Liver (tissue), 9 donors: ENCODE results near the gene USP33. TPM values are rescaled to one million over a fixed set of nuclear protein-coding genes. Genes with fewer than 3 reads are reported as not detected.

ENCODE experiments used
- DNase-seq: peaks from one replicate; pipeline ENCODE4 v3.0.0-alpha.2; 2017; ENCODE audit warnings: low spot score
- H3K27ac ChIP-seq, 2 donors: one replicate each; pipeline ENCODE4 v1.7.0; 2013; ENCODE audit warnings: inconsistent platforms in 2 of 2, low read length in 2 of 2, control low read depth in 1 of 2, low read depth in 1 of 2, mild to moderate bottlenecking in 1 of 2
- H3K27me3 ChIP-seq, 4 donors: one replicate each; pipeline versions ENCODE4 v1.6.1 to v1.7.0; 2013; ENCODE audit warnings: low read length in 3 of 4, inconsistent platforms in 1 of 4, mild to moderate bottlenecking in 1 of 4, moderate library complexity in 1 of 4; ENCODE audit not compliant: control insufficient read depth in 4 of 4, insufficient read depth in 4 of 4
- H3K36me3 ChIP-seq, 4 donors: one replicate each; pipeline versions ENCODE4 v1.6.1 to v1.7.0; 2013; ENCODE audit warnings: low read length in 3 of 4, mild to moderate bottlenecking in 3 of 4, low read depth in 1 of 4, moderate library complexity in 1 of 4; ENCODE audit not compliant: control insufficient read depth in 4 of 4, insufficient read depth in 3 of 4
- H3K4me1 ChIP-seq, 4 donors: one replicate each; pipeline versions ENCODE4 v1.6.1 to v1.7.0; 2013; ENCODE audit warnings: low read length in 3 of 4, mild to moderate bottlenecking in 3 of 4, moderate library complexity in 1 of 4; ENCODE audit not compliant: control insufficient read depth in 4 of 4, insufficient read depth in 4 of 4
- H3K4me3 ChIP-seq, 3 donors: one replicate each; pipeline versions ENCODE4 v1.6.1 to v1.7.0; 2013; ENCODE audit warnings: low read length in 3 of 3, control low read depth in 1 of 3, low read depth in 1 of 3, mild to moderate bottlenecking in 1 of 3
- H3K9ac ChIP-seq, 2 donors: one replicate each; pipeline ENCODE4 v1.7.0; 2013; ENCODE audit warnings: low read length in 2 of 2, mild to moderate bottlenecking in 2 of 2, moderate library complexity in 2 of 2, control low read depth in 1 of 2, low read depth in 1 of 2
- H3K9me3 ChIP-seq, 4 donors: one replicate each; pipeline versions ENCODE4 v1.6.1 to v1.7.0; 2013; ENCODE audit warnings: low read length in 3 of 4; ENCODE audit not compliant: control insufficient read depth in 4 of 4
- EGR1 ChIP-seq, 2 donors: IDR thresholded peaks; 2 replicates each; pipeline ENCODE4 v1.6.1; 2016 to 2018; ENCODE audit warnings: antibody characterized with exemption in 2 of 2, low read depth in 2 of 2
- FOXA1 ChIP-seq: IDR thresholded peaks from 2 replicates; pipeline ENCODE4 v1.6.1; 2016; ENCODE audit warnings: antibody characterized with exemption
- FOXA2 ChIP-seq: IDR thresholded peaks from 2 replicates; pipeline ENCODE4 v1.6.1; 2016; ENCODE audit warnings: antibody characterized with exemption
- GABPA ChIP-seq, 2 donors: IDR thresholded peaks in 1 of 2; conservative IDR thresholded peaks in 1 of 2; 2 replicates each; pipeline ENCODE4 v1.6.1; 2016; ENCODE audit warnings: antibody characterized with exemption in 2 of 2, mild to moderate bottlenecking in 1 of 2, moderate library complexity in 1 of 2
- HNF4A ChIP-seq, 2 donors: conservative IDR thresholded peaks; 2 replicates each; pipeline ENCODE4 v1.6.1; 2016; ENCODE audit warnings: antibody characterized with exemption in 2 of 2, mild to moderate bottlenecking in 2 of 2
- HNF4G ChIP-seq: IDR thresholded peaks from 2 replicates; pipeline ENCODE4 v1.6.1; 2016; ENCODE audit warnings: antibody characterized with exemption
- JUND ChIP-seq, 2 donors: IDR thresholded peaks; 2 replicates each; pipeline ENCODE4 v1.6.1; 2016; ENCODE audit warnings: antibody characterized with exemption in 2 of 2
- NR2F2 ChIP-seq: IDR thresholded peaks from 2 replicates; pipeline ENCODE4 v1.6.1; 2016; ENCODE audit warnings: antibody characterized with exemption
- RAD21 ChIP-seq, 2 donors: IDR thresholded peaks; 2 replicates each; pipeline ENCODE4 v1.6.1; 2016; ENCODE audit warnings: antibody characterized with exemption in 2 of 2, mild to moderate bottlenecking in 2 of 2
- RXRA ChIP-seq, 2 donors: IDR thresholded peaks; 2 replicates each; pipeline ENCODE4 v1.6.1; 2017 to 2018; ENCODE audit warnings: antibody characterized with exemption in 2 of 2, mild to moderate bottlenecking in 1 of 2
- SP1 ChIP-seq: IDR thresholded peaks from 2 replicates; pipeline ENCODE4 v1.6.1; 2018; ENCODE audit warnings: antibody characterized with exemption, mild to moderate bottlenecking
- TAF1 ChIP-seq: conservative IDR thresholded peaks from 2 replicates; pipeline ENCODE4 v1.6.1; 2016; ENCODE audit warnings: antibody characterized with exemption, mild to moderate bottlenecking
- YY1 ChIP-seq: IDR thresholded peaks from 2 replicates; pipeline ENCODE4 v1.6.1; 2016; ENCODE audit warnings: antibody characterized with exemption, mild to moderate bottlenecking
- WGBS: extraction: QIAGEN DNeasy Blood & Tissue Kit; methylation state at CpG from one replicate; pipeline ENCODE4 v1.1.7; 2013; 5-methylcytosine and 5-hydroxymethylcytosine counted together
- polyA plus RNA-seq, 2 donors: library from polyadenylated mRNA; stranded (reverse) in 1 of 2; unstranded in 1 of 2; fragments of 200-250 nt in 1 of 2; fragments of >200 nt in 1 of 2; fragmentation: Nextera tagmentation in 1 of 2; extraction: Ambion mirVana in 1 of 2; gene quantifications; one replicate each; pipeline versions ENCODE4 v1.2.1 to v1.2.3, GENCODE V29; 2013 to 2015
- total RNA-seq, 2 donors: library from RNA; depleted of rRNA; stranded (reverse); fragments of >200 nt; gene quantifications; one replicate each; pipeline ENCODE4 v1.2.3, GENCODE V29; 2014
- TF ChIP-seq, protein P1 (sequence below): IDR thresholded peaks from 2 replicates; pipeline ENCODE4 v1.6.1; 2016; ENCODE audit warnings: antibody characterized with exemption
- TF ChIP-seq, protein P2 (sequence below): IDR thresholded peaks from 2 replicates; pipeline ENCODE4 v1.6.1; 2016; ENCODE audit warnings: antibody characterized with exemption
- TF ChIP-seq, protein P3 (sequence below): IDR thresholded peaks from 2 replicates; pipeline ENCODE4 v1.6.1; 2016; ENCODE audit warnings: antibody characterized with exemption, mild to moderate bottlenecking
- TF ChIP-seq, protein P4 (sequence below): IDR thresholded peaks from 2 replicates; pipeline ENCODE4 v1.6.1; 2016; ENCODE audit warnings: antibody characterized with exemption
- donor health status: healthy.
- donor health status: healthy.
- donor health status: healthy.
- donor health status: healthy.
- donor health status: healthy.

Gene USP33
- total and polyA plus RNA-seq, 4 donors: 9.2 to 50.5 (median 28.3) TPM

DNA sequence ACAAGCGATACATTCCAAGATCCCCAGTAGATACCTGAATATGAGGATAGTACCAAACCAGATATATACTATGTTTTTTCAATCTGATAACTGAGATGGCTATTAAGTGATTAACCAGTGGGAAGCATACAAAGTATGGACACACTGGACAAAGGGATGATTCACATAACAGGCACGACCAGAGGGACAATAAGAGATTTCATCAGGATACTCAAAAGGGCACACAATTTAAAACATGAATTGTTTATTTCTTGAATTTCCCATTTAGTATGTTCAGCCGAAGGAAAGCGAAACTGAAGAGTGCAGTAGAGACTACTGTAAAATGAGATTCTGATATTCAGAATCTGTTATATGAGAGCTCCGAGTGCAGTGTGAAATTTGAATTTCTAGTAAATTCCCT, 87.8 kb downstream of the USP33 start:
- 86% methylated on average over 5 of the region's 5 CpGs for WGBS

DNA sequence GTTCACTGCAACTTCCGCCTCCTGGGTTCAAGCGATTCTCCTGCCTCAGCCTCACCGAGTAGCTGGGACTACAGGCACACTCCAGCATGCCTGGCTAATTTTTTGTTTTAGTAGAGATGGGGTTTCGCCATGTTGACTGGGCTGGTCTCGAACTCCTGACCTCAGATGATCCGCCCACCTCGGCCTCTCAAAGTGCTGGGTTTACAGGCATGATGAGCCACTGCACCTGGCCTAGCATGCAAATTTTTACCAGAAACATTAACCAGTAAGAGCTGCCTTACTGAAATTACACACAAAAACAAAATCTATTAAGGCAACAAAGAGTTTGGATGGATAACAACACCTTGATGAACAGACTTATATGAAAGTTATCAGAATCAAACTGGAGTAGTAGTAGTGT, 89.3 kb downstream of the USP33 start:
- Histone ChIP-seq H3K4me3 (no peak overlapping the region), H3K27me3 (no peaks in the 10 kb centered on the region), H3K4me1 (peaks cover 3 to 19% (median 13%) of the 10 kb centered on the region in 4 donors), H3K36me3 (no peaks in the 10 kb centered on the region), H3K27ac (no peak overlapping the region), H3K9ac (no peak overlapping the region), H3K9me3 (no peaks in the 10 kb centered on the region)
- 92% methylated on average over 7 of the region's 7 CpGs for WGBS
- DNase-seq: no peak
- TF ChIP-seq NR2F2 (no peak), RXRA (IDR thresholded peaks at IDR 0.05) (no peak)

More for the DNA sequence above, 87.8 kb downstream of the USP33 start:
- TF ChIP-seq RXRA (IDR thresholded peaks at IDR 0.05) (no peak), EGR1 (IDR thresholded peaks at IDR 0.05; ENCODE audit: low read depth in 2 of 2) (no peak), SP1 (no peak), JUND (IDR thresholded peaks at IDR 0.05) (no peak), HNF4A (conservative IDR thresholded peaks at IDR 0.05) (no peak), RAD21 (IDR thresholded peaks at IDR 0.05) (no peak), FOXA1 (no peak), YY1 (no peak), HNF4G (no peak), TAF1 (no peak), FOXA2 (no peak), GABPA (IDR thresholded peaks at IDR 0.05 in 1 of 2, conservative IDR thresholded peaks at IDR 0.05 in 1 of 2) (no peak), NR2F2 (no peak)
- TF ChIP-seq, protein P1, sequence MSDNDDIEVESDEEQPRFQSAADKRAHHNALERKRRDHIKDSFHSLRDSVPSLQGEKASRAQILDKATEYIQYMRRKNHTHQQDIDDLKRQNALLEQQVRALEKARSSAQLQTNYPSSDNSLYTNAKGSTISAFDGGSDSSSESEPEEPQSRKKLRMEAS: no peak
- TF ChIP-seq, protein P2, sequence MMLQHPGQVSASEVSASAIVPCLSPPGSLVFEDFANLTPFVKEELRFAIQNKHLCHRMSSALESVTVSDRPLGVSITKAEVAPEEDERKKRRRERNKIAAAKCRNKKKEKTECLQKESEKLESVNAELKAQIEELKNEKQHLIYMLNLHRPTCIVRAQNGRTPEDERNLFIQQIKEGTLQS: no peak
- TF ChIP-seq, protein P3, sequence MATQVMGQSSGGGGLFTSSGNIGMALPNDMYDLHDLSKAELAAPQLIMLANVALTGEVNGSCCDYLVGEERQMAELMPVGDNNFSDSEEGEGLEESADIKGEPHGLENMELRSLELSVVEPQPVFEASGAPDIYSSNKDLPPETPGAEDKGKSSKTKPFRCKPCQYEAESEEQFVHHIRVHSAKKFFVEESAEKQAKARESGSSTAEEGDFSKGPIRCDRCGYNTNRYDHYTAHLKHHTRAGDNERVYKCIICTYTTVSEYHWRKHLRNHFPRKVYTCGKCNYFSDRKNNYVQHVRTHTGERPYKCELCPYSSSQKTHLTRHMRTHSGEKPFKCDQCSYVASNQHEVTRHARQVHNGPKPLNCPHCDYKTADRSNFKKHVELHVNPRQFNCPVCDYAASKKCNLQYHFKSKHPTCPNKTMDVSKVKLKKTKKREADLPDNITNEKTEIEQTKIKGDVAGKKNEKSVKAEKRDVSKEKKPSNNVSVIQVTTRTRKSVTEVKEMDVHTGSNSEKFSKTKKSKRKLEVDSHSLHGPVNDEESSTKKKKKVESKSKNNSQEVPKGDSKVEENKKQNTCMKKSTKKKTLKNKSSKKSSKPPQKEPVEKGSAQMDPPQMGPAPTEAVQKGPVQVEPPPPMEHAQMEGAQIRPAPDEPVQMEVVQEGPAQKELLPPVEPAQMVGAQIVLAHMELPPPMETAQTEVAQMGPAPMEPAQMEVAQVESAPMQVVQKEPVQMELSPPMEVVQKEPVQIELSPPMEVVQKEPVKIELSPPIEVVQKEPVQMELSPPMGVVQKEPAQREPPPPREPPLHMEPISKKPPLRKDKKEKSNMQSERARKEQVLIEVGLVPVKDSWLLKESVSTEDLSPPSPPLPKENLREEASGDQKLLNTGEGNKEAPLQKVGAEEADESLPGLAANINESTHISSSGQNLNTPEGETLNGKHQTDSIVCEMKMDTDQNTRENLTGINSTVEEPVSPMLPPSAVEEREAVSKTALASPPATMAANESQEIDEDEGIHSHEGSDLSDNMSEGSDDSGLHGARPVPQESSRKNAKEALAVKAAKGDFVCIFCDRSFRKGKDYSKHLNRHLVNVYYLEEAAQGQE: no peak
- TF ChIP-seq, protein P4, sequence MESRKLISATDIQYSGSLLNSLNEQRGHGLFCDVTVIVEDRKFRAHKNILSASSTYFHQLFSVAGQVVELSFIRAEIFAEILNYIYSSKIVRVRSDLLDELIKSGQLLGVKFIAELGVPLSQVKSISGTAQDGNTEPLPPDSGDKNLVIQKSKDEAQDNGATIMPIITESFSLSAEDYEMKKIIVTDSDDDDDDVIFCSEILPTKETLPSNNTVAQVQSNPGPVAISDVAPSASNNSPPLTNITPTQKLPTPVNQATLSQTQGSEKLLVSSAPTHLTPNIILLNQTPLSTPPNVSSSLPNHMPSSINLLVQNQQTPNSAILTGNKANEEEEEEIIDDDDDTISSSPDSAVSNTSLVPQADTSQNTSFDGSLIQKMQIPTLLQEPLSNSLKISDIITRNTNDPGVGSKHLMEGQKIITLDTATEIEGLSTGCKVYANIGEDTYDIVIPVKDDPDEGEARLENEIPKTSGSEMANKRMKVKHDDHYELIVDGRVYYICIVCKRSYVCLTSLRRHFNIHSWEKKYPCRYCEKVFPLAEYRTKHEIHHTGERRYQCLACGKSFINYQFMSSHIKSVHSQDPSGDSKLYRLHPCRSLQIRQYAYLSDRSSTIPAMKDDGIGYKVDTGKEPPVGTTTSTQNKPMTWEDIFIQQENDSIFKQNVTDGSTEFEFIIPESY: no peak
- Histone ChIP-seq H3K36me3 (no peaks in the 10 kb centered on the region), H3K27me3 (no peaks in the 10 kb centered on the region), H3K27ac (no peak overlapping the region), H3K9me3 (no peaks in the 10 kb centered on the region), H3K4me1 (peaks cover 7 to 19% (median 16%) of the 10 kb centered on the region in 4 donors), H3K4me3 (no peak overlapping the region), H3K9ac (no peak overlapping the region)
- no peak for DNase-seq
